OCI-LY3 (cell line): ENCODE measurements around the gene WDR86.

Source experiments
- H2AFZ ChIP-seq: fragments of 200-600, 300-600 bp; shearing (Covaris generic); 2 replicates; pipeline ENCODE4 v1.6.0; 2014; ENCODE audit warnings: antibody characterized with exemption, low read depth, low read length
- H3K27ac ChIP-seq: fragments of 200-600, 300-600 bp; sonication (generic); 2 replicates; pipeline ENCODE4 v1.5.1; 2014; ENCODE audit warnings: mild to moderate bottlenecking, low read length, moderate library complexity, mixed read lengths
- H3K27me3 ChIP-seq: fragments of 200-600, 300-600 bp; sonication (generic); 2 replicates; pipeline ENCODE4 v1.6.1; 2014; ENCODE audit warnings: low read depth, low read length, mixed read lengths
- H3K36me3 ChIP-seq: fragments of 200-600, 300-600 bp; sonication (generic); replicated peaks from 2 replicates; pipeline ENCODE3; 2014; ENCODE audit warnings: low read depth, low read length, mixed read lengths
- H3K4me1 ChIP-seq: fragments of 300-600, 200-600 bp; sonication (generic); 2 replicates; pipeline ENCODE4 v1.6.1; 2014; ENCODE audit warnings: low read length, mixed read lengths
- H3K4me2 ChIP-seq: fragments of 200-600, 300-600 bp; sonication (generic); 2 replicates; pipeline ENCODE4 v1.6.1; 2014; ENCODE audit warnings: low read length, mixed read lengths
- H3K4me3 ChIP-seq: fragments of 300-600, 200-600 bp; sonication (generic); 2 replicates; pipeline ENCODE4 v1.5.1; 2014; ENCODE audit warnings: antibody characterized with exemption, mild to moderate bottlenecking, low read length, moderate library complexity
- H3K79me2 ChIP-seq: fragments of 300-600, 200-600 bp; shearing (Covaris generic); 2 replicates; pipeline ENCODE4 v1.6.1; 2014; ENCODE audit warnings: mild to moderate bottlenecking, low read length, mixed read lengths
- H3K9ac ChIP-seq: fragments of 300-600, 200-600 bp; shearing (Covaris generic); 2 replicates; pipeline ENCODE4 v1.6.0; 2014; ENCODE audit warnings: mild to moderate bottlenecking, low read length, moderate library complexity
- H3K9me3 ChIP-seq: fragments of 200-600, 300-600 bp; shearing (Covaris generic); 2 replicates; pipeline ENCODE4 v1.6.1; 2014; ENCODE audit warnings: low read length, mixed read lengths; ENCODE audit not compliant: insufficient read depth
- H4K20me1 ChIP-seq: fragments of 200-600, 300-600 bp; sonication (generic); 2 replicates; pipeline ENCODE4 v1.6.1; 2016; ENCODE audit warnings: low read length, mixed read lengths; ENCODE audit not compliant: insufficient read depth
- EZH2phosphoT487 ChIP-seq: fragments of 200-600 bp; shearing (Covaris generic); IDR thresholded peaks from 2 replicates; pipeline ENCODE4 v1.6.1; 2018; ENCODE audit warnings: antibody characterized with exemption, mixed run types, low read depth
- TF ChIP-seq, protein P1 (sequence below): fragments of 200-600, 300-600 bp; sonication (generic); IDR thresholded peaks from 2 replicates; pipeline ENCODE4 v1.5.1; 2014; ENCODE audit warnings: antibody characterized with exemption, low read length, low read depth

Gene WDR86

DNA sequence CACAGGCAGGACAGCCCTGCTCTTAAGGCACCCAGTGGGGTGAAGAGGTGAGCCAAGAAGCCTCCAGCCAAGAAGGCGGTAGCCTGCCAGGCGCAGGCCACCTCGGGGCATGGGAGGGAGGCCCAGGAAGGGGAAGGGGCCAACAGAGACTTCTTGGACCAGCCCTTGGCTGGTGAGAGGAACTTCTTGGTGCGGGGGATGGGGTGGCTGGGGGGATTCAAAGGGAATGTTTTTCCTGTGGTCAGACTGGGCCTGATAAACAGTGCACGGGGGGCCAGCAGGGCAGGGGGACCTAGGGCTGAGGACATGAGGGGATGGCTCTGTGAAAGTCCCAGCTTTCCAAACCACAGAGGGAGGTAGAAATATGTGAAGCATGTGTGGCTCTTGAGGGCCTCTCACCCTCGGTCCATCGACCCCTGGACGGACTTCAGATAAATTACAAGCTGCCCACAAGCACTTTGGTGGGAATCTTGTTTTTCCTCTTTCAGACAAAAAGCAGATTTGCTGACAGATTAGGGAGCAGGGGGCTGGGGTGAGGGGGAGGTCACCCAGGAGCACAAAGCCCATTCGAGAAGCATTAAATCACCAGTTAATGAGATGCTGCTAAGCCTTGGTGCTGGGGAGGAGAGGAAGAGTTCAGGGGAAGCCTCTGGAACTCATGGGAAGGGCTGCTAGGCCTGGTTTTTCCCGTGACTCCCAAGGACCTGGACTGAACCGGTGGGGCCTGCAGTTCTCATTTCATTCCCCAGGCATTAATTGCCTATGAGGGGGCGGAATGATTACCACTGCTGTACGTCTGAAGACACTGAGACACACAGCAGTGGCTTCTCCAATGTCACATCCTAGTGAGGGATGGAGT is 18.8 kb upstream of the WDR86 start:
- Histone ChIP-seq H3K4me2 (no peak overlapping the region), H3K27ac (no peak overlapping the region), H3K27me3 (peaks cover 36% of the 10 kb centered on the region), H2AFZ (no peak overlapping the region), H3K4me1 (peaks cover 7% of the 10 kb centered on the region; the same call in 1 of the 2 replicates), H3K36me3 (no peaks in the 10 kb centered on the region), H3K9me3 (no peaks in the 10 kb centered on the region), H3K79me2 (no peaks in the 10 kb centered on the region), H3K4me3 (no peak overlapping the region), H3K9ac (no peak overlapping the region), H4K20me1 (no peaks in the 10 kb centered on the region)
- TF ChIP-seq EZH2phosphoT487: no peak
- TF ChIP-seq, protein P1, sequence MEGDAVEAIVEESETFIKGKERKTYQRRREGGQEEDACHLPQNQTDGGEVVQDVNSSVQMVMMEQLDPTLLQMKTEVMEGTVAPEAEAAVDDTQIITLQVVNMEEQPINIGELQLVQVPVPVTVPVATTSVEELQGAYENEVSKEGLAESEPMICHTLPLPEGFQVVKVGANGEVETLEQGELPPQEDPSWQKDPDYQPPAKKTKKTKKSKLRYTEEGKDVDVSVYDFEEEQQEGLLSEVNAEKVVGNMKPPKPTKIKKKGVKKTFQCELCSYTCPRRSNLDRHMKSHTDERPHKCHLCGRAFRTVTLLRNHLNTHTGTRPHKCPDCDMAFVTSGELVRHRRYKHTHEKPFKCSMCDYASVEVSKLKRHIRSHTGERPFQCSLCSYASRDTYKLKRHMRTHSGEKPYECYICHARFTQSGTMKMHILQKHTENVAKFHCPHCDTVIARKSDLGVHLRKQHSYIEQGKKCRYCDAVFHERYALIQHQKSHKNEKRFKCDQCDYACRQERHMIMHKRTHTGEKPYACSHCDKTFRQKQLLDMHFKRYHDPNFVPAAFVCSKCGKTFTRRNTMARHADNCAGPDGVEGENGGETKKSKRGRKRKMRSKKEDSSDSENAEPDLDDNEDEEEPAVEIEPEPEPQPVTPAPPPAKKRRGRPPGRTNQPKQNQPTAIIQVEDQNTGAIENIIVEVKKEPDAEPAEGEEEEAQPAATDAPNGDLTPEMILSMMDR: no peak

- H4K20me1 ChIP-seq: no peaks in the 10 kb centered on the region
- H2AFZ ChIP-seq: no peak overlapping the region
- no peak overlapping the region for H3K27ac ChIP-seq
- H3K36me3 ChIP-seq: no peaks in the 10 kb centered on the region
- H3K4me2 ChIP-seq: no peak overlapping the region
- TF ChIP-seq EZH2phosphoT487: no peak
- no peak overlapping the region for H3K9ac ChIP-seq
- no peaks in the 10 kb centered on the region for H3K79me2 ChIP-seq
- H3K9me3 ChIP-seq: no peaks in the 10 kb centered on the region
- H3K27me3 ChIP-seq: peaks cover 36% of the 10 kb centered on the region
- H3K4me3 ChIP-seq: no peak overlapping the region
- peaks cover 2% of the 10 kb centered on the region; the same call in 1 of the 2 replicates for H3K4me1 ChIP-seq
Observed at GRCh38 chr7:151427705-151428377, 18.0 kb upstream of the WDR86 start.

- Histone ChIP-seq H4K20me1 (no peaks in the 10 kb centered on the region), H3K79me2 (no peaks in the 10 kb centered on the region), H3K4me1 (no peaks in the 10 kb centered on the region), H3K9me3 (no peaks in the 10 kb centered on the region), H3K4me2 (no peak overlapping the region), H3K36me3 (no peaks in the 10 kb centered on the region), H2AFZ (no peak overlapping the region), H3K27ac (no peak overlapping the region), H3K4me3 (no peak overlapping the region), H3K9ac (no peak overlapping the region), H3K27me3 (peaks cover 42% of the 10 kb centered on the region)
- no peak for TF ChIP-seq EZH2phosphoT487
- TF ChIP-seq, protein P1: no peak
Observed at GRCh38 chr7:151426904-151427704, 17.3 kb upstream of the WDR86 start.

DNA sequence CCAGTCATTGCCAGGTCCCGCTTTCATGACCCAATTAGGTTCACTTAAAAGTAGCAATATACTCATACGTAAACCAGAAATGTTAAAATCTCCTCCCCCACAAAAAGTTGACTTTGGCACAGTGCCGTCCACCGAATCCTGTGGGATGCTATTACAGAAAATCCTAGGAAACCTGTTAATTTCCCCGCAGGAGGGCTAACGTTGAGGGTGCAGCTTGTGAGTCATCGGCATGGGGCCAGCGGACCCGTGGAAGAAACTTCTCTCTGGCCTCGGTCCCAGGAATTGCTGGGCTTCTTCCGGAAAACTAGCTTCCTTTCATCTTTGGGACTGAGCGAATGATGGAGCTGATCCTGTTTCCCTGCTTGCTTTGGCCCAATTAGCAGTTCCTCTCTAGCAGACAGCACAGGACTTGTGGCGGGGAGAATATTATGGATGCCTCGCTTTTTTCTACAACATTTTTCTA is 16.6 kb upstream of the WDR86 start:
- Histone ChIP-seq H3K36me3 (no peaks in the 10 kb centered on the region), H3K27me3 (peaks cover 48% of the 10 kb centered on the region), H3K79me2 (no peaks in the 10 kb centered on the region), H3K27ac (no peak overlapping the region), H3K4me2 (no peak overlapping the region), H3K9me3 (no peaks in the 10 kb centered on the region), H3K9ac (no peak overlapping the region), H3K4me1 (no peaks in the 10 kb centered on the region), H4K20me1 (no peaks in the 10 kb centered on the region), H3K4me3 (no peak overlapping the region), H2AFZ (no peak overlapping the region)
- TF ChIP-seq, protein P1: no peak
- TF ChIP-seq EZH2phosphoT487: no peak
